CD14-positive monocyte (primary cell): ENCODE data around the gene ITGB1BP2. TPM values are rescaled to one million over a fixed set of nuclear protein-coding genes. Genes with fewer than 3 reads are reported as not detected.

ENCODE experiments used
- polyA plus RNA-seq, 3 donors: library from polyadenylated mRNA; depleted of rRNA in 1 of 3; unstranded in 2 of 3; stranded (reverse) in 1 of 3; fragments of 300-500 nt in 2 of 3; fragments of >200 nt in 1 of 3; fragmentation: Illumina TruSeq in 2 of 3; gene quantifications; 1 replicate in 2 of 3; 2 replicates in 1 of 3; pipeline ENCODE4 v1.2.3, GENCODE V29; 2012 to 2021

The ITGB1BP2 gene
- polyA plus RNA-seq, 3 donors = 1.2 TPM; not detected in 2

Other genes with a start within 250 kb of the ITGB1BP2 start
- gene SNX12, start 233.4 kb upstream of the ITGB1BP2 start, polyA plus RNA-seq = 10 to 100 TPM in 1 of 3 donors, 1 to 10 TPM in 2; 4.2 to 12.9 (median 5.0) TPM
- 1 to 10 TPM; 1.4 to 9.2 (median 1.5) TPM for gene FOXO4, start 205.9 kb upstream of the ITGB1BP2 start, polyA plus RNA-seq
- 1 to 10 TPM in 1 of 3 donors, not detected in 2; 3.8 TPM for gene CXorf65, start 195.0 kb upstream of the ITGB1BP2 start, polyA plus RNA-seq
- 100 to 1,000 TPM in 1 of 3 donors, 10 to 100 TPM in 2; 48.3 to 105 (median 94.5) TPM for gene IL2RG, start 190.2 kb upstream of the ITGB1BP2 start, polyA plus RNA-seq
- 10 to 100 TPM in 1 of 3 donors, 1 to 10 TPM in 2; 2.4 to 17.8 (median 5.0) TPM for gene MED12, start 183.2 kb upstream of the ITGB1BP2 start, polyA plus RNA-seq
- gene NLGN3, start 156.9 kb upstream of the ITGB1BP2 start, polyA plus RNA-seq = under 1 TPM in 2 of 3 donors, not detected in 1; 0.05 to 0.80 TPM
- not detected for gene GJB1, start 78.5 kb upstream of the ITGB1BP2 start, polyA plus RNA-seq
- gene ZMYM3, start 47.6 kb upstream of the ITGB1BP2 start, polyA plus RNA-seq = 10 to 100 TPM in 1 of 3 donors, 1 to 10 TPM in 2; 3.9 to 13.2 (median 4.8) TPM
- 100 to 1,000 TPM; 111 to 133 (median 122) TPM for gene NONO, start 18.1 kb upstream of the ITGB1BP2 start, polyA plus RNA-seq
- gene TAF1, start 64.6 kb downstream of the ITGB1BP2 start, polyA plus RNA-seq = 10 to 100 TPM in 1 of 3 donors, 1 to 10 TPM in 2; 4.0 to 19.7 (median 5.2) TPM
- 100 to 1,000 TPM in 1 of 3 donors, 10 to 100 TPM in 2; 11.7 to 310 (median 14.0) TPM for gene OGT, start 231.4 kb downstream of the ITGB1BP2 start, polyA plus RNA-seq